ENCODE results near the gene MEDAG.

- TF ChIP-seq GATA2 (IDR thresholded peaks at IDR 0.05; ENCODE audit: low read depth, low read length) (no peak), GATA3 (IDR thresholded peaks at IDR 0.05; ENCODE audit: low read depth, low read length) (no peak)
Observed at GRCh38 chr13:30926781-30927180, 20.7 kb downstream of the MEDAG start.

Measured in SH-SY5Y (cell line).